ENCODE results near the gene ITGB2.
A peak's percentile ranks its signal among the peaks of the same experiment; 100 is the strongest.
"Not testable (repeated sequence)": the region's sequence is repeated elsewhere in the genome, so short reads cannot be mapped to it uniquely, and the experiment has no call there.

ITGB2 gene

GRCh38 chr21:44925378-44925755 is 4.7 kb upstream of the ITGB2 start:
- DNase-seq = no peak

DNA sequence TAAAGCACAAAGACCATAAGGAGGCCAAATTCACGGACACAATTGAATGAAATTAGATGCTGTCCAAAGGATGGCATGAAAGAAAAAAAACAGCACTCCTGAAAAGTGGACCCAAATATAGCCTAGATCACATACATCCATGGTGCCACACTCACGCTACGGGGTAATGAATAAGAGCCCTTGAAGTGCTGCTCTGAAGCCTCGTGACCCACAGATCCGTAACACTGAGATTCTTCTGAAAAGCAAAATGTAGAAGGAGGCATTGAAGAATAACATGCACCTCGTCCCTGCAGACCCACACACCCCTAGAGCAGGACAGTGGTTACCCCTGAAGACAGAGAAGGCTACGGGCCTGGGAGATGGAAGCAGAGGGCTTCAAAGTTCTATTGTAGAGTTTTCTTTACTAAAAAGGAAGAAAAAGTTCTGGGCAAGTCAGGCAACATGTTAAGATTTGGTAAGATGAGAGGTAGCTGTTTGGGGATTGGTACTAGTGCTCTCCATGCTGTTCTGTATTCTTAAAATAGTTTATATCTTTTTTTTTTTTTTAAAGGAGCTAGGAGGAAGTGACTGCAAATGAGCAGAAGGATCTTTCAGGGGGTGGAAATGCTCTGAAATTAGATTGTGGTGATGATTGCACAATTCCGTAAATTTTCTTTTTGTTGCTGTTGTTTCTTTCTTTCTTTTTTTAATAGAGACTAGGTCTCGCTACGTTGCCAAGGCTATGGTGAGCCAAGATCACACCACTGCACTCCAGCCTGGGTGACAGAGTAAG is 4.1 kb upstream of the ITGB2 start:
- no peak for DNase-seq

- DNase-seq = no peak
Measured at GRCh38 chr21:44923480-44924084, 2.9 kb upstream of the ITGB2 start.

DNA sequence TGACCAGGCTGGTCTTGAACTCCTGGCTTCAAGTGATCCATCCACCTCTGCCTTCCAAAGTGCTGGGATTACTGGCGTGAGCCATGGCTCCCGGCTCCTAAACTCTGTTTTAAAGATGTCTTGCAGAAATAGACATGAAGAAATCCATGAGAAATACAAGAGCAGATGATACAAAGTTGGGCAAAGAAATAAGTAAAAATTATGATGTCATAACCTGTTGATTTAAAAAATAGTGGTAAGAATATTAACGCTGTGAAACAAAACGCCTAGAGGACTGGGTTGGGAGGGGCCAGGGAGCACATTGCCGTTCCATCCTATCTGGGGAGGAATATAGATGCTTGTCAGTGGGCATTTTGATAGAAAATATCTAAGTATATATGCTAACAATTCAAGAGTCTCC is 1.2 kb upstream of the ITGB2 start:
- no peak for DNase-seq

DNA sequence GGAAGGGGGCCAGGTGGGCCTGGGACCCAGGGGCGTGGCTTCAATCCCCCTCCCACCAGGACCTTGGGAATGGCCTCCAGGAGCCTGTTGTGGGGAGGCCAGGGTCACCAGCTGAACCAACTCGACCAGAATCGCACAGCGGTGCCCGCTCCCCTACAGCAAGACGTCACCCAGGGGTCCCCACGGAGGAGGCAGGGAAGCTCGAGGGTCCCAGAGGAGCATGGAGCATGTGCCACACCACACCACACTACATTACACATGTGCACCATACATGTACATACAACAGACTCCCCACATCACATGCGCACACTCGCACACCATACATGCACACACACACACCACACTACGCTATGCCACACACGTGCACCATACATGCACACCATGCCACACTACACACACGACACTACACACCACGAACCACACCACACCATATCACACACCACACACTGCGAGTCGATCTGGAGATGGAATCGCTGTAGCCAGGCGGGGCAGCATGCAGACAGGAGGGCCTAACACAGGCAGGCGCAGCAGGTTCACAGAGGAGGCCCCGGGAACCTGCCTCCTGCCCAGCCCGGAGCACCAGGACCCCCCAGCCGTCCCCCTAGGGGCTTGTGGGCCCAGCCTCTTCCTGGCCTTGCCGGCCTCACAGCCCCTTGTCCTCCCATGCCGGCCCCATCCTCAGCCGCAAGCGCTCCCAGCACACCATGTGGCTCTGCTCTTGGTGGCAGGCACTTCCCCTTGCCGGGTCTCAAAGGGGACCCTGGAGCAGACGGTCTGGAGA is 596 bp downstream of the ITGB2 start:
- DNase-seq = no peak

DNA sequence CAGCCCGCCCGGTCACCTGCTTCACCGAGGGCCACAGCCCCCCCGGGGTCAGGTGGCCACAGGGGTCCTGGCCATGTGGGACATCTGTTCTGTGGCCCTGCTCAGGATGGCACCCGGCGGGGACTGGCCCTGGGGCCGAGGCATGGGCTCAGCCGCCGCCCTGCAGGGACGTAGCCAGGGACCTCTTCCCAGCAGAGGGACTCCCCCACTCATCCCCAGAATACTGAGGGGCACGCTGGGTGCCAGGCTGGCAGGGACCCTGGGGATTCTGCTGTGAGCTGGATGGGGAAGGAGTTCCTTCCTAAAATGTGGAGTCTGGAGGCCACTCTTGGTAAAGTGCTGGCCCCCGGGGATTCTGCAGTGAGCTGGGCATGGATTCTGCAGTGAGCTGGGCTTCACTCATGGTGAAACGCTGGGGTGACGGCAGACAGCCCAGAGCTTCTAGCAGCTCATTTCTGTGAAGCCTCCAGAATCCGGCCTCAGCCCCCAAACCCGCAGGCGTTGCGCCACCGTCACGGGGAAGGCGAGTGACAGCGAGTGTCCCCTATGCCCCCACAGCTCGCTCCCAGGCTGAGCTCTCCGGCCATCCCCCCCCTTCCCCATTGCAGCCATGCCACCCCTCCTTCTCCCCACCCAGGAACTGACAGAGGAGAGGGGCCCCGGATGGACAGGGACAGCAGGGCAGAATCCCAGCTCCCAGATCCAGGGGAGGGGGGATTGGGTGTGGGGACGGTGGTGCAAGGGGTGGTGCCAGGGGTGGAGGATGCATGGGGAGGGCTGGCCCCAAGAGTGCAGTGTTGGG is 1.4 kb downstream of the ITGB2 start:
- DNase-seq = no peak

GRCh38 chr21:44918581-44919033 is 2.1 kb downstream of the ITGB2 start:
- DNase-seq = no peak

DNA sequence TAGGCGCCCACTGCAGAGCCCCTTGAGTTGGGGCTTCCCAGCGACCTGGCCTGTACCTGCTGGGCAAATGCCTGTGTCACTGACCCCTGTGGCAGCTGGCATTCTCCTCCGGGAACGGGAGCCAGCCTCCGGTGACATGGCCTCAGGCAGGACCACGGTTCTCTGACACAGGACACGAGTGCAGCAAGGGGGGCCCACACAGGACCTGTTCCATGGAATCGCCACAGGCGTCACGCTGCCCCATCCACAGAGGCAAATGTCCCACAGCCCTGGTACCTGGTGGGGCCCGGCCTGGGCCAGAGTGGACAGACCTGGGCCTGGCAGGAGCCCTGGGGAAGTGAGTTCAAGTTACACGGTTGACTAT is 2.6 kb downstream of the ITGB2 start:
- DNase-seq = no peak

DNA sequence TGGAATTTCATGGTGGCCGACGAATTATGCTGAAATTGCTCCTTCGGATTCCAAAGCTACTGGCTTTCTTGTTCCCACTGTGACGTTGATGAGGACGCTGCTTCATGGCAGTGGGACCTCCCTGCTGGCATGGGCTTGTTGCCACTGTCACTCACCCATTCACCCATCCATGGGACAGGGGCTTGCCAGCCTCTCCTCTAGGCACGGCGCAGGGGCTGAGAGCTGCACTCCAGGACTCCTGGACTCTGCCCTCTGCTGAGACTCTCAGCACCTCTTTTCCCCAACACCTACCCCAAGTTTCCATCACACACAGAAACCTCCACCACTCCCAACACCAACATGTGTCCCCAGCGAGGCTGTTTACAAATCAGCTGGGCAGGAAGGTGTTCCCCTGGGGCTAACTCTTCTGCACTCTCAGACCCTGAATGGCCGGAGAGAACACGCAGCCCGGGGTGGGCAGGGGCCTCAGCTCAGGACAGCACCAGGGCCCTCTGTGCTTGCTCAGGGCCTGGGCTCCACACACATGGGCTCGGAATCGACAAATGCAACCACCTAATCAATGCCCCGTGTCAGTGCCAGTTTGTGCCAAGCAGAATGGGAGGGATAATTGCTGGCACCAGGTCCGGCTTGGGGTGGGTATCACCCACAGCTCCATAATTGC is 3.1 kb downstream of the ITGB2 start:
- DNase-seq = no peak

DNA sequence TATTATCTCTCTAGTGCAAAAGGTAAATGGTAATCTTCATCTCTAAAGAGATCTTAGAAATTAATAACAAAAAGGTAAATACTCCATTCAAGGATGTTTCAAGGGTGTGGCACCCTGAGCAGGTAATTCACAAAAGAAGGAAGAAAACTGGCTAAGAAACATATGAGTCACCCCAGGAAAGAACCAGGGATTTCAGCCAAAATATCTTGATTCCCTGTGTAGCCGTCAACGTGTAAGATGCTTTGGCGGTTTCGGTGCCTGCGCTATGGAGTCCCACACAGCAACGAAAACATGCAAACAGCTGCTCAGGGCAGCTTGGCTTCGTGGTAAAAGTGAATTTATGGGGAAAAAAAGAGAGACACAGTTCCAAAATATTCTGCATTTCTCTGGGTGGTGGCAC is 3.7 kb downstream of the ITGB2 start:
- DNase-seq = no peak

DNA sequence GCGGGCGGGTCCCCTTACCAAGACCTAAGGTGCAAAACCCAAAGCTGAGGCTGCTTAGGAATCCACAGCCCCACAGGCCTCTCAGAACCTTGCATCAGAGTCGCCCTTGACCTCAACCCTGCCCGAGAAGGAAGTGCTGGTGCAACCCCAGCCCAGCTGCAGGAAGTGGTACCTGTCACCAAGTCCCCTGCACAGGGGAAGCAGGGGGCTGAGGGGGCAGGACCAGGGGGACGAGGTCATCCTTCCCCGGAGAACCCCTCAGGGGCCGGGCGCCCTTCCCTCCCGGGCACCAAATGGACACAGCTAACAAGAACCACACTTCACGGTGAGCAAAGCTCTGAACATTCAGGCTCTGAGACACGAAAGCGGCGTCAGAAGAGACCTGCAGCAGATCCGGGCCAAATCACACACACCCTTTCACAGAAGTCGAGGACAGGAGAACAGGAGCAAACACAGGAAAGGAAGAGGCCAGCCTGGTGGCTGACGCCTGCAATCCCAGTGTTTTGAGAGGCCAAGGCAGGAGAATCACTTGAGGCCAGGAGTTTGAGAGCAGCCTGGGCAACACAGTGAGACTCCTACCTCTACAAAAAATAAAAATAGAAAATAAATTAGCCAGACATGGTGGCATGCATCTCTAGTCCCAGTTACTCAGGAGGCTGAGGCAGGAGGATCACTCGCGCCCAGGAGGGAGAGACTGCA is 6.4 kb downstream of the ITGB2 start:
- DNase-seq = no peak

DNA sequence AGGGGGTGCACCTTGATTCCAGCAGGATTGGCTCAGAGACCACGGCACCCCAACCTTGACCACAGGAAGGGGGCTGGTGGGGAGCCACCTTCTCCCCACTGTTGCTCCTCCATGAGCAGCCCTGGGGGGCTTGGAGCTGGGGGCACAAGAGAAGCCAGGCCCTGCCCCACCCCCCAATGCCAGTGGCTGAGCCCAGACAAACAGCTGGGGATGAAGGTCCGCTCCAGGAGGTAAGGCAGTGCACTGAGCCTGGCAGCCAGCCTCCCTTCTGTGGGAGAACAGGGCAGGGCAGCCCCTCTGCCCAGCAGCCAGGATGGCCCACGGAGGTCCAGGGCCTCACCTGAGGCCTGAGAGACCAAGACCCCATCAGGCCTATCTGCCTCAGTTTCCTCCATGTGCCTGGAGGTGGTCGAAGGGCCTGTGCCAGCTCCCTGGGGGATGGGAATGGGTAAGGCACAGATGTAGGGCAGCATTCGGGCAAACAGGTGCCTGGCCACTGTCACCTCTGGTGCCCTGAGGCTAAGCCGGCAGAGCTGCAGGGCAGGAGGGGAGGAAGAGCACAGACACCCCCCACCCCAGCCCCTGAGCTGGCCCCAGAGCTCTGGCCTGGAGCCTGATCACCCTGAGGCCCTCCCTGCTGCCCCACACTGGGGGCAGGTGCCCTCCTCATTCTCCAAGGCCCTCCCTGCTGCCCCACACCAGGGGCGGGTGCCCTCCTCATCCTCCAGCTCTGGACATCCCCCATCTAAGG is 7.1 kb downstream of the ITGB2 start:
- DNase-seq = no peak

DNA sequence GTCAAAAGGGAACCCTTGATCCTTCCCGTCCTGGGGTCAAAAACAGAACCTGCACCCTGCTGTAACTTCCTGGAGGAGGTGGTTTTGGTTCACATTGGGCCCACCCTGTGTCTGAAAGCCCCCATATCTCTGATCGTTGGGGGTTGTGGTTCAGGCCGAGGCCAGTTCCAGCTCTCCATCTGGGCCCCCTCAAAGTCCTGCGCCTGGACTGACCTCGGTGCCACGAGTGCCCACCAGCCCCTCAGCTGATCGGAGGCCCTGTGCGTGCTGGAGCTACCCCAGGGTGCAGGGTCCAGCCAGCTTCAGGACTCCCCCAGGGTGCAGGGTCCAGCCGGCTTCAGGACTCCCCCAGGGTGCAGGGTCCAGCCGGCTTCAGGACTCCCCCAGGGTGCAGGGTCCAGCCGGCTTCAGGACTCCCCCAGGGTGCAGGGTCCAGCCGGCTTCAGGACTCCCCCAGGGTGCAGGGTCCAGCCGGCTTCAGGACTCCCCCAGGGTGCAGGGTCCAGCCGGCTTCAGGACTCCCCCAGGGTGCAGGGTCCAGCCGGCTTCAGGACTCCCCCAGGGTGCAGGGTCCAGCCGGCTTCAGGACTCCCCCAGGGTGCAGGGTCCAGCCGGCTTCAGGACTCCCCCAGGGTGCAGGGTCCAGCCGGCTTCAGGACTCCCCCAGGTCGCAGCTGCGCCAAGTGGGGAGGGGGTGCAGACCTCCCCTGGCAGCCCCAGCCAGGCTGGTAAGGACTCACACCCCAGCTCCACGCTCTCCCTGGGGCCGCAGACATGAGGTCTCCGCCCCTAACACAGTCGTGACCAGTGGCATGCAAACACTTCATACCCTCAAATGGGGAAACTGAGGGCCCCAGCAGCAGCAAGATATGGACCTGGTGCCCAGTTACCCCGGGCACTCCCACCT is 7.9 kb downstream of the ITGB2 start:
- DNase-seq = not testable (repeated sequence)

- no peak for DNase-seq
Measured at GRCh38 chr21:44912158-44912473, 8.6 kb downstream of the ITGB2 start.

- DNase-seq = peak; percentile 88
Measured at GRCh38 chr21:44911384-44912157, 9.1 kb downstream of the ITGB2 start.

- no peak for DNase-seq
Measured at GRCh38 chr21:44911068-44911383, 9.7 kb downstream of the ITGB2 start.

GRCh38 chr21:44910229-44911067 is 10.3 kb downstream of the ITGB2 start:
- no peak for DNase-seq

DNA sequence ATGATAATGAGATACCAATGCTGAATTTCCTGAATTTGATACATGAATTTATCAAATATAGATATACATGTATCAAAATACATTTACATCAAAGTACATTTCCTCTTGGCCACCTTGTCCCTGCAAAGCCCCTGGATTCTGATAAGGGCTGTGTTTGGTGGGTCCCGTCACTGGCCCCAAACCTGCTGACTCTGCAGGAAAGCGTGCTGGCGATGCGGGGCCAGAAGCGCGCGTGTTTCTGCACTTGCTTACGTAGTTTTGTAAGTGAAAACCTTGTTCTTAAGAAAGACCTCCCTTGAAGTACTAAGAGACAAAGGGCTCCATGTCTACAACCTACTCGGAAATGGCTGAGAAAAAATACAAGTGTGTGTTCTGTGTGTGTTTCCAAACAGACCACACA is 11.0 kb downstream of the ITGB2 start:
- DNase-seq = no peak

DNA sequence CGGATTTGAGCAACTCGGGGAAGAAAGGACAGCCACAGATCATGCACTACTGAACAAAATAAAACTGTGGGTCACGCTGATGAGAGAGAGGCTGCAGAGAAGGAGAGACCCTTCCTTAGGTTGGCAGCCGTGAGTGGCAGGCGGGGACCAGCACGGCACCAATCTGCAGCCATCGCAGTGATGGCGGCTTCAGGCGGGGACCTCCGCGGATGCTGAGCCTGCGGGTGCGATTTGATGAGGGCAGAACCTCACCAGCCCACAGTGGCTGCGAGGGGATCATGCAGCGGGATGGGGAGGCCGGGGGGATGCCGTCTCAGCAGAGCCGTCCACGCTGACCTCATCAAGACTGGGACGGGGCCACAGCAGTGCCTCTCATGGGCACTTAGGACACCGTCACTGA is 11.8 kb downstream of the ITGB2 start:
- DNase-seq = no peak
